Ovary (tissue), 3 donors: ENCODE results near the gene GSTM5.

Experiments used
- CTCF ChIP-seq, 3 donors: fragments of 450-650 bp in 2 of 3; fragments of 200-600 bp in 1 of 3; IDR thresholded peaks; one replicate each; pipeline versions ENCODE4 v1.5.1 to v1.8.0; 2016 to 2022; ENCODE audit warnings: antibody characterized with exemption in 3 of 3, mild to moderate bottlenecking in 1 of 3
- EP300 ChIP-seq: sonication (generic); formaldehyde crosslinking; IDR thresholded peaks from one replicate; pipeline ENCODE4 v1.6.1; 2017; ENCODE audit warnings: antibody characterized with exemption
- POLR2A ChIP-seq: fragments of 450-650 bp; IDR thresholded peaks from one replicate; pipeline ENCODE4 v1.6.1; 2017; ENCODE audit warnings: antibody characterized with exemption, mild to moderate bottlenecking, moderate library complexity
- donor health status: DM: no; HTN: no; CAD: no.

DNA sequence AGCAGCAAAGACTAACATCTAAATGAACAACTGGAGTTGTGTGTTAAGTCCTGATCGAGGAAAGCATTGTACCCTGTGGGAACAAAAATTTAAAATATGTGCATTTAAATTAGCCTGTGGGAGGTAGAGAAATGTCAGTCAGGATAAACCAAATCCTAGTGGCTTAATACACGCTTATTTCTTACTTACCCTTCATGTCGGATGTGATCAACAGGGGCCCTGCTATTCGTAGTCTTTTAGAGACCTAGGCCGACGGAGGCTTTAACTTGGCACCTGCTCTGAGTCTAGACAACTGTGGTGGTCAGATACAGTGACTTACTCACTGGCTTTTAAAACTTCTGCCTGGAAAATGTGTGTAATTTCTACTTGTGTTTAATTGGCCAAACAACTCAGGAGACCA lies 18.6 kb downstream of the GSTM5 start:
- TF ChIP-seq CTCF (IDR thresholded peaks at IDR 0.05): no peak
- no peak for TF ChIP-seq POLR2A
- TF ChIP-seq EP300: no peak
